ENCODE data around the gene CNTN2. TPM values are rescaled to one million over a fixed set of nuclear protein-coding genes. Genes with fewer than 3 reads are reported as not detected.

The CNTN2 gene
- polyA plus RNA-seq, 1 donor from 2014 or later, result 3.2 TPM

DNA sequence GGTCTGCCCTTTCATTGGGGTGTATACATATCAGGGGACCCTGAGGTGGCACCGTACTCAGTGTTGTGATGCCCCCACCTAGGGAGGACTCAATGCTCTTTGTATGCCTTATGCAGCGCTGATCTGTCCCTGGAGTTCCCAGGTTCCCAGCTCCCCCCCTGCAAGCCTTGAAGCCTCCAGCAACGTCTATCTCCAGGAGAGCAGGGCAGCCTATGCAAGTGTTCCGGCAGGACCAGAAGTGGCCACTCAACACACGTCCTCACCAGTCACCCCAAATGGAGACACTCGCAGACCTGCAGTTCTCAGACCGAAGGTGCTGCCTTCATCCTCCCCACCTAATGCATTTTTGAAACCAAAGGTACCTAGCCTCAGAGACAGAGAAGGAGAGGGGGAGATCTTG, 25.2 kb upstream of the CNTN2 start:
- Histone ChIP-seq H2AFZ (ENCODE audit: low read depth, low read length) (no peak overlapping the region), H3K9me3 (ENCODE audit: low read length) (no peaks in the 10 kb centered on the region), H3K9me2 (ENCODE audit: insufficient read depth, low read length) (no peaks in the 10 kb centered on the region), H3K27me3 (ENCODE audit: insufficient read depth, low read depth, low read length) (no peaks in the 10 kb centered on the region), H3K4me2 (ENCODE audit: low read length) (no peak overlapping the region), H3K9ac (ENCODE audit: low read length) (no peak overlapping the region), H3K27ac (ENCODE audit: low read length) (no peak overlapping the region), H3K79me2 (replicated peaks; ENCODE audit: insufficient read depth, low read length) (no peaks in the 10 kb centered on the region), H3K4me3 (ENCODE audit: low read length) (no peak overlapping the region), H4K20me1 (ENCODE audit: insufficient read depth) (no peaks in the 10 kb centered on the region), H3F3A (ENCODE audit: insufficient read depth, low read length, poor library complexity, severe bottlenecking) (no peaks in the 10 kb centered on the region), H3K36me3 (ENCODE audit: insufficient read depth, low read length) (peaks cover 5% of the 10 kb centered on the region)
- TF ChIP-seq RAD21 (conservative IDR thresholded peaks at IDR 0.05), result no peak
- TF ChIP-seq EP300 (conservative IDR thresholded peaks at IDR 0.05; ENCODE audit: poor library complexity, severe bottlenecking), result no peak

DNA sequence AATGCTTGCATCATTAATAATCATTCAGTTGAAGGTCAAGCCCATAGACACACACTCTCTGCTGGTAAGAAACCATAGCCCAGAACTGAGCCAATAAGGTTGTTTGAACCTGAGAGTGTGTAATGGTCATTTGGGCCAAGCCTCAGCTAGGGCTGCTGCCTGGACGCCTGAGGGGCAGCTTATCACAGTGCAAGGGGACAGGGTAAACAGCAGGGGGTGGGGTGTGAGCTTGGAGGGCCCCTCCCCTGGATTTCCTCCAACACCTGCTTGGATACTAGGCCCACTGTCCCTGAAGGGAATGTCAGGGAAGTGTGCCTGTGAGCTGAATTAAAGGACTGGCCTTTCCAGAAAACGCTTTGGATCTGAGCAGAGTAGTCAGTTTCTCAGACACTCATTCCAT, 24.6 kb upstream of the CNTN2 start:
- no peak overlapping the region for H3K9ac ChIP-seq (ENCODE audit: low read length)
- no peak overlapping the region for H3K27ac ChIP-seq (ENCODE audit: low read length)
- no peak overlapping the region for H2AFZ ChIP-seq (ENCODE audit: low read depth, low read length)
- H3K9me2 ChIP-seq (ENCODE audit: insufficient read depth, low read length), result no peaks in the 10 kb centered on the region
- no peaks in the 10 kb centered on the region for H4K20me1 ChIP-seq (ENCODE audit: insufficient read depth)
- no peak overlapping the region for H3K4me3 ChIP-seq (ENCODE audit: low read length)
- no peaks in the 10 kb centered on the region for H3F3A ChIP-seq (ENCODE audit: insufficient read depth, low read length, poor library complexity, severe bottlenecking)
- H3K4me2 ChIP-seq (ENCODE audit: low read length), result no peak overlapping the region
- H3K79me2 ChIP-seq (replicated peaks; ENCODE audit: insufficient read depth, low read length), result no peaks in the 10 kb centered on the region
- H3K36me3 ChIP-seq (ENCODE audit: insufficient read depth, low read length), result peaks cover 5% of the 10 kb centered on the region
- no peaks in the 10 kb centered on the region for H3K27me3 ChIP-seq (ENCODE audit: insufficient read depth, low read depth, low read length)
- no peaks in the 10 kb centered on the region for H3K9me3 ChIP-seq (ENCODE audit: low read length)
- TF ChIP-seq, protein P1, sequence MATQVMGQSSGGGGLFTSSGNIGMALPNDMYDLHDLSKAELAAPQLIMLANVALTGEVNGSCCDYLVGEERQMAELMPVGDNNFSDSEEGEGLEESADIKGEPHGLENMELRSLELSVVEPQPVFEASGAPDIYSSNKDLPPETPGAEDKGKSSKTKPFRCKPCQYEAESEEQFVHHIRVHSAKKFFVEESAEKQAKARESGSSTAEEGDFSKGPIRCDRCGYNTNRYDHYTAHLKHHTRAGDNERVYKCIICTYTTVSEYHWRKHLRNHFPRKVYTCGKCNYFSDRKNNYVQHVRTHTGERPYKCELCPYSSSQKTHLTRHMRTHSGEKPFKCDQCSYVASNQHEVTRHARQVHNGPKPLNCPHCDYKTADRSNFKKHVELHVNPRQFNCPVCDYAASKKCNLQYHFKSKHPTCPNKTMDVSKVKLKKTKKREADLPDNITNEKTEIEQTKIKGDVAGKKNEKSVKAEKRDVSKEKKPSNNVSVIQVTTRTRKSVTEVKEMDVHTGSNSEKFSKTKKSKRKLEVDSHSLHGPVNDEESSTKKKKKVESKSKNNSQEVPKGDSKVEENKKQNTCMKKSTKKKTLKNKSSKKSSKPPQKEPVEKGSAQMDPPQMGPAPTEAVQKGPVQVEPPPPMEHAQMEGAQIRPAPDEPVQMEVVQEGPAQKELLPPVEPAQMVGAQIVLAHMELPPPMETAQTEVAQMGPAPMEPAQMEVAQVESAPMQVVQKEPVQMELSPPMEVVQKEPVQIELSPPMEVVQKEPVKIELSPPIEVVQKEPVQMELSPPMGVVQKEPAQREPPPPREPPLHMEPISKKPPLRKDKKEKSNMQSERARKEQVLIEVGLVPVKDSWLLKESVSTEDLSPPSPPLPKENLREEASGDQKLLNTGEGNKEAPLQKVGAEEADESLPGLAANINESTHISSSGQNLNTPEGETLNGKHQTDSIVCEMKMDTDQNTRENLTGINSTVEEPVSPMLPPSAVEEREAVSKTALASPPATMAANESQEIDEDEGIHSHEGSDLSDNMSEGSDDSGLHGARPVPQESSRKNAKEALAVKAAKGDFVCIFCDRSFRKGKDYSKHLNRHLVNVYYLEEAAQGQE (IDR thresholded peaks at IDR 0.05; ENCODE audit: borderline replicate concordance), result no peak
- TF ChIP-seq POLR2AphosphoS5 (IDR thresholded peaks at IDR 0.05) (peak; percentile 4), MXI1 (conservative IDR thresholded peaks at IDR 0.05; ENCODE audit: poor library complexity, severe bottlenecking) (no peak), SMC3 (conservative IDR thresholded peaks at IDR 0.05; ENCODE audit: poor library complexity) (no peak)

DNA sequence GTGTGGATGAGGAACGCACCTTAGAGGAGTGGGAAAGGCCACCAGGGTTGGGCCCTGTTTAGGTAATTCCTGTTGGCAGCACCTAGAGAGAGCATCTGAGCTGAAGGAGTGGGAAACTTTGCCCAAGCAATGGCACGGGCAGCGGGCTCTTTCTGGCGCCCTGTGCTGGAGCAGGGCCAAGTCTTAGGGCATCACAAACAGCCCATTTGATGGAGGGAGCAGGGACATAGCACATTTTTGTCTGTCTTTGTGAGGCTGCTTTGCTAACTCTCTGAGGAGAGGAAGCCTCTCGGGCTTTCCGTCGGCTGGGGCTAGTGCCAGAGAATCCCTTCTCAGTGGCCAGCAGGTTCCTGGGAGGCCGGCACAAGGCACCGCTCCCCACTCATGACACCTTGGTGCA, 22.5 kb upstream of the CNTN2 start:
- H2AFZ ChIP-seq (ENCODE audit: low read depth, low read length), result no peak overlapping the region
- no peaks in the 10 kb centered on the region for H3K79me2 ChIP-seq (replicated peaks; ENCODE audit: insufficient read depth, low read length)
- H3K27ac ChIP-seq (ENCODE audit: low read length), result no peak overlapping the region
- no peaks in the 10 kb centered on the region for H3K27me3 ChIP-seq (ENCODE audit: insufficient read depth, low read depth, low read length)
- no peak overlapping the region for H3K9ac ChIP-seq (ENCODE audit: low read length)
- H3K4me2 ChIP-seq (ENCODE audit: low read length), result no peak overlapping the region
- H3K36me3 ChIP-seq (ENCODE audit: insufficient read depth, low read length), result peaks cover 5% of the 10 kb centered on the region
- TF ChIP-seq, protein P2, sequence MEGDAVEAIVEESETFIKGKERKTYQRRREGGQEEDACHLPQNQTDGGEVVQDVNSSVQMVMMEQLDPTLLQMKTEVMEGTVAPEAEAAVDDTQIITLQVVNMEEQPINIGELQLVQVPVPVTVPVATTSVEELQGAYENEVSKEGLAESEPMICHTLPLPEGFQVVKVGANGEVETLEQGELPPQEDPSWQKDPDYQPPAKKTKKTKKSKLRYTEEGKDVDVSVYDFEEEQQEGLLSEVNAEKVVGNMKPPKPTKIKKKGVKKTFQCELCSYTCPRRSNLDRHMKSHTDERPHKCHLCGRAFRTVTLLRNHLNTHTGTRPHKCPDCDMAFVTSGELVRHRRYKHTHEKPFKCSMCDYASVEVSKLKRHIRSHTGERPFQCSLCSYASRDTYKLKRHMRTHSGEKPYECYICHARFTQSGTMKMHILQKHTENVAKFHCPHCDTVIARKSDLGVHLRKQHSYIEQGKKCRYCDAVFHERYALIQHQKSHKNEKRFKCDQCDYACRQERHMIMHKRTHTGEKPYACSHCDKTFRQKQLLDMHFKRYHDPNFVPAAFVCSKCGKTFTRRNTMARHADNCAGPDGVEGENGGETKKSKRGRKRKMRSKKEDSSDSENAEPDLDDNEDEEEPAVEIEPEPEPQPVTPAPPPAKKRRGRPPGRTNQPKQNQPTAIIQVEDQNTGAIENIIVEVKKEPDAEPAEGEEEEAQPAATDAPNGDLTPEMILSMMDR (IDR thresholded peaks at IDR 0.05; ENCODE audit: poor library complexity, severe bottlenecking), result no peak
- TF ChIP-seq POLR2AphosphoS5 (IDR thresholded peaks at IDR 0.05), result no peak
- TF ChIP-seq EP300 (conservative IDR thresholded peaks at IDR 0.05; ENCODE audit: poor library complexity, severe bottlenecking), result no peak
- no peak for TF ChIP-seq TAF1 (IDR thresholded peaks at IDR 0.05; ENCODE audit: low read depth)
- TF ChIP-seq MXI1 (conservative IDR thresholded peaks at IDR 0.05; ENCODE audit: poor library complexity, severe bottlenecking), result no peak
- TF ChIP-seq RAD21 (conservative IDR thresholded peaks at IDR 0.05), result no peak
- H3K4me3 ChIP-seq (ENCODE audit: low read length), result no peak overlapping the region
- H3K9me2 ChIP-seq (ENCODE audit: insufficient read depth, low read length), result no peaks in the 10 kb centered on the region
- H4K20me1 ChIP-seq (ENCODE audit: insufficient read depth), result no peaks in the 10 kb centered on the region
- no peaks in the 10 kb centered on the region for H3K9me3 ChIP-seq (ENCODE audit: low read length)
- H3F3A ChIP-seq (ENCODE audit: insufficient read depth, low read length, poor library complexity, severe bottlenecking), result no peaks in the 10 kb centered on the region

Measured in neural cell (in vitro differentiated cells).